ENCODE measurements around the gene CEP120.

Gene CEP120

DNA sequence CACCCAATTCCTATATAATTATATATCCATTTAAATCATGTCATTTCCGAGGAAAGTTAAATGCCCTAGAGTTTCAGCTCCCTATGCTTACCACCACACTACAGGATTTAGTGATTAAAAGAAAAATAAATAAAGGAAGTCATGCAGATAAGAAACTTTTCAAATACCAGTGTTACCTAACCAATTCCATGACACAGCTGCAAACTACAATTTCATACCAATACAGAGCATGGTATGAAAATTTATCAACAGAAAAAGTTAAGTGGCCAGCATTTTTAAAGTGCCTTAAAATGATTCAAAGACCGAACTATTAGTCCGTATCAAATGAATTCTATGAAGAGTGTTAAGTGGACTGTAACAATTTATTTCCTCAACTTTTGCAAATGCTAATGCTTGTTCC is 35.9 kb downstream of the CEP120 start:
- TF ChIP-seq, protein P1, sequence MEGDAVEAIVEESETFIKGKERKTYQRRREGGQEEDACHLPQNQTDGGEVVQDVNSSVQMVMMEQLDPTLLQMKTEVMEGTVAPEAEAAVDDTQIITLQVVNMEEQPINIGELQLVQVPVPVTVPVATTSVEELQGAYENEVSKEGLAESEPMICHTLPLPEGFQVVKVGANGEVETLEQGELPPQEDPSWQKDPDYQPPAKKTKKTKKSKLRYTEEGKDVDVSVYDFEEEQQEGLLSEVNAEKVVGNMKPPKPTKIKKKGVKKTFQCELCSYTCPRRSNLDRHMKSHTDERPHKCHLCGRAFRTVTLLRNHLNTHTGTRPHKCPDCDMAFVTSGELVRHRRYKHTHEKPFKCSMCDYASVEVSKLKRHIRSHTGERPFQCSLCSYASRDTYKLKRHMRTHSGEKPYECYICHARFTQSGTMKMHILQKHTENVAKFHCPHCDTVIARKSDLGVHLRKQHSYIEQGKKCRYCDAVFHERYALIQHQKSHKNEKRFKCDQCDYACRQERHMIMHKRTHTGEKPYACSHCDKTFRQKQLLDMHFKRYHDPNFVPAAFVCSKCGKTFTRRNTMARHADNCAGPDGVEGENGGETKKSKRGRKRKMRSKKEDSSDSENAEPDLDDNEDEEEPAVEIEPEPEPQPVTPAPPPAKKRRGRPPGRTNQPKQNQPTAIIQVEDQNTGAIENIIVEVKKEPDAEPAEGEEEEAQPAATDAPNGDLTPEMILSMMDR (IDR thresholded peaks at IDR 0.05; ENCODE audit: extremely low read depth, missing control alignments) = no peak
- no peak for DNase-seq (ENCODE audit: low spot score)

DNA sequence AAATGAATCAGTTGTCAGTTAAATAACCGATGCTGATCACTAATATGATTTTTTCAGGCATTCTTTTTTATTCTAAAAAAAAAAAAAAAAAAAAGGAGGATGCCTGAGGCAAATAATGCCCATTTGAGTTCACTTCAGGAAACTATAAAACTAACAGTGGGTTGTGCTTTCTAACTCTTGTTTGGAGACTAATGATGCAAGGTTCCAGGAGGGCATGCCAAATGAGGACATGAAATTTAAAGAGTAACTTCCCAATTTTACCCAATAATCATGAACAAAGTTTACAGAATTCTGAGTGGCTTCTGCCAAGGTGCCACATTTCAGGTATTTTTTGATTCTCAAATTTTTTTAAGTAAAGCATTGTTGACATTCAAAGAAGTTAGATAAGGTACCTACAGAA is 41.0 kb downstream of the CEP120 start:
- DNase-seq (ENCODE audit: low spot score) = no peak
- TF ChIP-seq, protein P1 (IDR thresholded peaks at IDR 0.05; ENCODE audit: extremely low read depth, missing control alignments) = no peak

- TF ChIP-seq, protein P1 (IDR thresholded peaks at IDR 0.05; ENCODE audit: extremely low read depth, missing control alignments) = peak; percentile 18
- DNase-seq (ENCODE audit: low spot score) = no peak
These were observed 51.5 kb downstream of the CEP120 start for GRCh38 chr5:123371575-123372179.

DNA sequence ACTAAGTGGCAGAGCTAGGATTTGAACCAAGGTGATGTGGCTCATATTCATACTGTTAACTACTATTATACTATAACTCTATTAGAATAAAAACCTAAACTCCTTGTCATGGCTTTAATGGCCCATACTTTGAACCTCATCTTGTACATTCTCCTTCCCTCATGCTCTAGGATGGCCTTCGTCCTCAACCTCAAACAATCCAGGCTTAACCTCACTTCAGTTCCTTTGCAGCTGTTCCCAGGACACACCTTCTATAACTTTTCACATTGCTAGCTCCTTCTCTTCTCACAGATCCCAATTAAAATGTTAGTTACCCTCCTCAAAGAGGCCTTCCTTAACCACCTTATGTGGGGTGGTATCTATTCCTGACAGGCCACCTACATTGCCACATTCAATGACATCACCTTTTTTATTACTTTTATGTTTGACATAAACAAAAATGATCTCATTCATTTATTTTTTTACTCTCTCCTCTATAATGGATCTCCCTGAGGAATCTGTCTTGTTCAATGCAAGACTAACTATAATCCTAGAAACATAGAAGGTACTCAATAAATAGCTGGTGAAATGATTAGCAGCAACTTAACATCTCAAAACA is 53.7 kb downstream of the CEP120 start:
- TF ChIP-seq, protein P1 (IDR thresholded peaks at IDR 0.05; ENCODE audit: extremely low read depth, missing control alignments) = no peak
- no peak for DNase-seq (ENCODE audit: low spot score)

DNA sequence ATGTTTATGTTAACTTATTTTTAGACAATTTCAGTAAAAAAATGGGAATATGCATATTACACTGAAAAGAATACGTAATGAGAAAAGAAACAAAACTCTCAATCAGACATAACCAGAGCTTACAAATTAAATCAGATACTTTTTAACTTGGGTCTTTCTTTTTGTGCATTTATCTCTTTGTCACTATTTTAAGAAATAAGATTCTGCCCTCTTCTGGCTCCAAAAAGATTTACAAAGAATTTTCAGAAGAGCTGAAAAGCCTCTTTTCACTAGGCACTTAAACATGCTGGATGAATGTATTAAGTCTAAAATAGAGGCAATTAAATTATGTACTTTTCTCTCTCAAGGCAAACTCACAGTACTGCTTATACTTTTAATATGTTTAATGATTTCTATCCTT is 55.5 kb downstream of the CEP120 start:
- DNase-seq (ENCODE audit: low spot score) = no peak
- TF ChIP-seq, protein P1 (IDR thresholded peaks at IDR 0.05; ENCODE audit: extremely low read depth, missing control alignments) = no peak

DNA sequence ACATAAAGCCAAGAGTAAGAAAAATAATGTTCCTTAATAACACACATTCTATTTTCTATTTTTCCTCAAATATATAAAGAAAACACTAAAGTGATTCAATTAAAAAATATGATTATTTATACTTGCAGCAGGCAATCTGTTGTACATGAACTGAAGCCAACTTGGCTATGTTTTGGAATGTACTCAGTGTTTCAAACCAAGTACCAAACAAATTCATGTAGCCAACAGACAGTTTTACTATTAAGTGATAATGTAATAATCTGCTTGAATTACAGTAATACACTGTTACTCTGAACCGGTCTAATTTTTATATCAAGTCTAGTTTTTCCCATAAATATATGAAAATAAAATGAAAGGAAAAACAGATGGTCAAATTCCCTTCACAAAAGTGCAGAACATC is 58.0 kb downstream of the CEP120 start:
- TF ChIP-seq, protein P1 (IDR thresholded peaks at IDR 0.05; ENCODE audit: extremely low read depth, missing control alignments) = no peak

GRCh38 chr5:123364441-123365155 is 58.6 kb downstream of the CEP120 start:
- no peak for DNase-seq (ENCODE audit: low spot score)
- TF ChIP-seq, protein P1 (IDR thresholded peaks at IDR 0.05; ENCODE audit: extremely low read depth, missing control alignments) = no peak

More for the DNA sequence above, 58.0 kb downstream of the CEP120 start:
- no peak for DNase-seq (ENCODE audit: low spot score)
